ENCODE results near the gene MICU1. TPM values are rescaled to one million over a fixed set of nuclear protein-coding genes. Genes with fewer than 3 reads are reported as not detected.

MICU1 gene
- total and polyA plus RNA-seq, 2 of the 13 experiments (the other 11 are each of a cell fraction or from before 2014, with no cell fraction given), result 32.5 to 56.1 TPM

- TF ChIP-seq PRDM10 (CRISPR knock-in tag; IDR thresholded peaks at IDR 0.05; ENCODE audit: low read depth) (no peak), SNAPC2 (CRISPR knock-in tag; IDR thresholded peaks at IDR 0.05) (no peak), ZNF83 (CRISPR knock-in tag; IDR thresholded peaks at IDR 0.05; ENCODE audit: borderline replicate concordance) (no peak), ZNF101 (CRISPR knock-in tag; IDR thresholded peaks at IDR 0.05; ENCODE audit: borderline replicate concordance, low read depth) (no peak), ZNF362 (CRISPR knock-in tag; IDR thresholded peaks at IDR 0.05; ENCODE audit: borderline replicate concordance) (no peak), SNAPC4 (CRISPR knock-in tag; IDR thresholded peaks at IDR 0.05) (no peak), ZNF333 (CRISPR knock-in tag; IDR thresholded peaks at IDR 0.05; ENCODE audit: borderline replicate concordance) (no peak), ZNF629 (CRISPR knock-in tag; conservative IDR thresholded peaks at IDR 0.05) (no peak), MEIS2 (CRISPR knock-in tag; IDR thresholded peaks at IDR 0.05) (no peak), MTA3 (CRISPR knock-in tag; IDR thresholded peaks at IDR 0.05) (no peak), ZNF7 (CRISPR knock-in tag; IDR thresholded peaks at IDR 0.05) (no peak), RXRA (CRISPR knock-in tag; IDR thresholded peaks at IDR 0.05) (no peak), ZNF296 (CRISPR knock-in tag; conservative IDR thresholded peaks at IDR 0.05) (no peak), PHB2 (IDR thresholded peaks at IDR 0.05; ENCODE audit: partially characterized antibody) (no peak), HNF1B (CRISPR knock-in tag; IDR thresholded peaks at IDR 0.05) (0 out of 2 replicates have a peak, but pooled peaks have one; percentile 43), FOXA3 (CRISPR knock-in tag; IDR thresholded peaks at IDR 0.05) (no peak), ZNF354B (CRISPR knock-in tag; IDR thresholded peaks at IDR 0.05) (no peak), GATAD1 (CRISPR knock-in tag; IDR thresholded peaks at IDR 0.05) (0 out of 2 replicates have a peak, but pooled peaks have one; percentile 17), NFE2 (CRISPR knock-in tag; IDR thresholded peaks at IDR 0.05) (no peak), HES4 (CRISPR knock-in tag; IDR thresholded peaks at IDR 0.05; ENCODE audit: borderline replicate concordance) (no peak)
These were observed 261.6 kb downstream of the MICU1 start (continued) for GRCh38 chr10:72364239-72364777.

Measured in HepG2 (cell line).